Neural crest cell (in vitro differentiated cells): ENCODE results near the gene TNIK. TPM values are rescaled to one million over a fixed set of nuclear protein-coding genes. Genes with fewer than 3 reads are reported as not detected.

Source experiments
- DNase-seq: peaks from one replicate; pipeline ENCODE4 v3.0.0; 2021; ENCODE audit warnings: low read depth, mixed read lengths, low spot score
- H3K27ac Mint-ChIP-seq: one replicate; pipeline ENCODE4 v1.8.0; 2021; ENCODE audit warnings: mild to moderate bottlenecking, mixed read lengths; ENCODE audit not compliant: unreplicated experiment
- H3K27me3 Mint-ChIP-seq: 2 replicates; pipeline ENCODE4 v1.8.0; 2021; ENCODE audit warnings: low read depth, mild to moderate bottlenecking, mixed read lengths
- H3K36me3 Mint-ChIP-seq: 2 replicates; pipeline ENCODE4 v1.8.0; 2021; ENCODE audit warnings: low read depth, mild to moderate bottlenecking, mixed read lengths
- H3K4me1 Mint-ChIP-seq: 2 replicates; pipeline ENCODE4 v1.8.0; 2021; ENCODE audit warnings: mixed read lengths
- H3K4me3 Mint-ChIP-seq: one replicate; pipeline ENCODE4 v1.8.0; 2021; ENCODE audit warnings: mild to moderate bottlenecking, mixed read lengths
- H3K9me3 Mint-ChIP-seq: 2 replicates; pipeline ENCODE4 v1.8.0; 2021; ENCODE audit warnings: mixed read lengths
- total RNA-seq: library from RNA; stranded (reverse); gene quantifications from 2 replicates; pipeline ENCODE4 v1.2.1, GENCODE V29; 2021
- TF ChIP-seq, protein P1 (sequence below): fragments of 200-600 bp; sonication (generic); conservative IDR thresholded peaks from 2 replicates; pipeline ENCODE4 v1.5.0; 2021; ENCODE audit warnings: antibody characterized with exemption, mild to moderate bottlenecking

Gene TNIK
- total RNA-seq, 1 donor from 2014 or later: 32.3 TPM

DNA sequence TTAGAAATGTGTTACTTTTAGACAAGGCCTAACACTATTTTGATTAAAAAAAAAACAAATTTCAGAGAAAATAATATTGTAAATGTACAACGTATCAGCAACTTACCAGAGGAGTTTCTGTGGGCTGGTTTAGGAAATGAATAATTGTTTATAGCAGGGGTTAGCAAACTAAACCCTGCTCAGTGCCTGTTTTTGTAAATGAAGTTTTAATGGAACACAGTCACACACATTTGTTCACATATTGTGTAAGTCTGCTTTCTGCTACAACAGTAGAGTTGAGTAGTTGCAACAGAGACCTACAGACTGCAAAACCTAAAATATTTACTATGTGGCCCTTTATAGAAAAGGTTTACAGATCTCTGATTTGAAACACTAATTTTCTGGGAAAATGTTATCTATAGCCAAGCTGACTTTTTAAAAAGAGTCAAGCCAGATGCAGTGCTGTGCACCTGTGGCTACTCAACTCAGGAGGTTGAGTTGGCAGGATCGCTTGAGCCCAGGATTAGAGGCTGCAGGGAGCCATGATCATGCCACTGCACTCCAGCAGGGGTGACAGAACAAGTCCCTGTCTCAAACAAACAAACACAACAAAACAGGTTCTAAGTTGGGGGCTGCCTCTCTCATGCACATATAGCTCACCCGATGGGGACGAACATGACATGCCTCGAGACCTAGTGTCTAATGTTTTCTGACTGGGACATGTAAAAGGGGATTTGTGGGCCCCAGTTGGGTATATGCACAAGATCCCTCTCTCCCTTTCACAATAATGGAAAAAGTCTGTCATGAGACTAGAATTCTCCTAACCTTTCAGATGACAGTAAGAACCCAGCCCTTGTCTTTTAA is 182.5 kb downstream of the TNIK start:
- peaks cover 4% of the 10 kb centered on the region for H3K36me3 Mint-ChIP-seq
- H3K27ac Mint-ChIP-seq: no peak overlapping the region
- peaks cover 5% of the 10 kb centered on the region for H3K4me1 Mint-ChIP-seq
- H3K9me3 Mint-ChIP-seq: peaks cover 3% of the 10 kb centered on the region
- TF ChIP-seq, protein P1, sequence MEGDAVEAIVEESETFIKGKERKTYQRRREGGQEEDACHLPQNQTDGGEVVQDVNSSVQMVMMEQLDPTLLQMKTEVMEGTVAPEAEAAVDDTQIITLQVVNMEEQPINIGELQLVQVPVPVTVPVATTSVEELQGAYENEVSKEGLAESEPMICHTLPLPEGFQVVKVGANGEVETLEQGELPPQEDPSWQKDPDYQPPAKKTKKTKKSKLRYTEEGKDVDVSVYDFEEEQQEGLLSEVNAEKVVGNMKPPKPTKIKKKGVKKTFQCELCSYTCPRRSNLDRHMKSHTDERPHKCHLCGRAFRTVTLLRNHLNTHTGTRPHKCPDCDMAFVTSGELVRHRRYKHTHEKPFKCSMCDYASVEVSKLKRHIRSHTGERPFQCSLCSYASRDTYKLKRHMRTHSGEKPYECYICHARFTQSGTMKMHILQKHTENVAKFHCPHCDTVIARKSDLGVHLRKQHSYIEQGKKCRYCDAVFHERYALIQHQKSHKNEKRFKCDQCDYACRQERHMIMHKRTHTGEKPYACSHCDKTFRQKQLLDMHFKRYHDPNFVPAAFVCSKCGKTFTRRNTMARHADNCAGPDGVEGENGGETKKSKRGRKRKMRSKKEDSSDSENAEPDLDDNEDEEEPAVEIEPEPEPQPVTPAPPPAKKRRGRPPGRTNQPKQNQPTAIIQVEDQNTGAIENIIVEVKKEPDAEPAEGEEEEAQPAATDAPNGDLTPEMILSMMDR: no peak
- no peak overlapping the region for H3K4me3 Mint-ChIP-seq
- H3K27me3 Mint-ChIP-seq: no peaks in the 10 kb centered on the region
- no peak for DNase-seq

DNA sequence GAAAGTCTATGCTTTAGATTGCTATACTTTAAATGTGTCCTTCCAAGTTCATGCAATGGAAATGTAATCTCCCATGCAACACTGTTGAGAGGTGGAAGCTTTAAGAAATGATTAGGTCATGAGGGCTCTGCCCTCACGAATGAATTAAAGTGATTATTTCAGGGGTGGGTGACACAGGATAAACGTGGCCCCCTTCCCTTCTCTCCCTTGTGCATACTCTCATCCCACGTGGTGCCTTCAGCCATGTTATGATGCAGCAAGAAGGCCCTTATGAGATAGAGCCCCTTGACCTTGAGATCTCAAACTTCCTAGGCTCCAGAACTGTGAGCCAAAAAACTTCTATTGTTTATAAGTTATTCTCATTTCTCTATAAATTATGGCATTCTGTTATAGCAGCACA is 183.3 kb downstream of the TNIK start:
- H3K36me3 Mint-ChIP-seq: peaks cover 4% of the 10 kb centered on the region
- H3K27me3 Mint-ChIP-seq: no peaks in the 10 kb centered on the region
- no peak overlapping the region for H3K4me3 Mint-ChIP-seq
- TF ChIP-seq, protein P1: no peak
- peaks cover 3% of the 10 kb centered on the region for H3K9me3 Mint-ChIP-seq
- H3K27ac Mint-ChIP-seq: no peak overlapping the region
- DNase-seq: no peak
- peaks cover 5% of the 10 kb centered on the region for H3K4me1 Mint-ChIP-seq

DNA sequence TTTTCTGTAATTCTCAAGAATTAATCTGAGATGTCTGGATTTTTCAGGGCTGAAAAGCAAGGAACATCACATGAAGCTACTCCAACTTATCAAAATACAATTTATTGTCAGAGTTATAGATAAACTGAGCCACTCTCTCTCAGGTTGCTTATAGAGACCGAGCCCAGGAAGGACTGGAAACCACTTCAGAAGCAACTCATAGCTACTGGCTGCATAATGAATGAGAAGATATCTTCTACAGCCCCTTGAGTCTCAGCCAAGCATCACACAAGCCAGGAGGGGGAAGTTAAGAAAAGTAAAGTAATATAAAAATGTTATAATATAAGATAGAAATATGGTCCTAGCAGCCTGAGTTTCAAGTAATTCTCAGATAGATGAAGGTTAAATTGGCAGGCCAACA is 186.0 kb downstream of the TNIK start:
- Mint-ChIP-seq H3K4me1 (peaks cover 5% of the 10 kb centered on the region), H3K27ac (no peak overlapping the region)

DNA sequence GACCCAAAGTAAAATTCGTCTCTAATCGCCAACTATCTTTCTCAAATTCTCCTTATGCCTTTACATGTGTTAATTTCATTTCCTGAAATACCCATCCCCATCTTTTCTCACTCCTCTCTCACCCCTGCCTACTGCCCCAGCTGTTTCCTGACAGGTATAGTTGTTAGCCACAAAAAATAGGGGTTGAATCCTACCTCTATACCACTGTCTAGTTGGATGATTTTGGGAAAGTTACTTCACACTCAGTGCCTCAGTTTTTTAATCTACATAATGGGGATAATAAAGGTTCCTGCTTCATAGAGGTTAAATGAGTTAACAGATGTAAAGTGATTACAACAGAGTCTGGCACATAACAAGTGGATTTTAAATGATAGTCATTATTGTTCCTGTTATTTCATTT is 189.7 kb downstream of the TNIK start:
- Mint-ChIP-seq H3K36me3 (peaks cover 4% of the 10 kb centered on the region), H3K27me3 (no peaks in the 10 kb centered on the region), H3K4me1 (peaks cover 4% of the 10 kb centered on the region), H3K27ac (no peak overlapping the region), H3K9me3 (peaks cover 3% of the 10 kb centered on the region), H3K4me3 (no peak overlapping the region)
- TF ChIP-seq, protein P1: no peak
- no peak for DNase-seq

More for the DNA sequence above, 186.0 kb downstream of the TNIK start:
- Mint-ChIP-seq H3K27me3 (no peaks in the 10 kb centered on the region), H3K36me3 (peaks cover 4% of the 10 kb centered on the region), H3K4me3 (no peak overlapping the region), H3K9me3 (peaks cover 3% of the 10 kb centered on the region)
- TF ChIP-seq, protein P1: no peak
- DNase-seq: no peak

DNA sequence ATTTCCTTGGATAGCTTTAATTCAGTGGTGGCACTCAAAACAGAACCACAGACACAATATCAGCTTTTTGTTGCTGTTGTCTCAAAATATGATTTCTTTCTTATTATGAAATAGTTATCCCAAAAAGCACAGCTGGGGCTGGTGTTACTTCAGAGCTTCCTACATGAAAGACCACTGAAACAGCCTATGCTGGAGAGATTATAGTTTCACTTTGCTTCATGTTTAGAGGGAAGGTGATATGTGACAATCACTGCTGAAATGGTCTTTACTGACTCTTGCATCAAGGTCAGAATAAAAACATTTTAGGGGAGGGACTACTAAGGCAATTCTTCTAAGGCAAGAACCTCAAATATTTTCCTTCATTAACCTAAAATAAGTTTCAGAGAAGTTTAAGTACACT is 190.7 kb downstream of the TNIK start:
- no peaks in the 10 kb centered on the region for H3K9me3 Mint-ChIP-seq
- DNase-seq: no peak
- peaks cover 4% of the 10 kb centered on the region for H3K4me1 Mint-ChIP-seq
- H3K27me3 Mint-ChIP-seq: no peaks in the 10 kb centered on the region
- TF ChIP-seq, protein P1: no peak
- no peak overlapping the region for H3K27ac Mint-ChIP-seq
- no peak overlapping the region for H3K4me3 Mint-ChIP-seq
- no peaks in the 10 kb centered on the region for H3K36me3 Mint-ChIP-seq
